ENCODE data around the gene ASB5.

DNA sequence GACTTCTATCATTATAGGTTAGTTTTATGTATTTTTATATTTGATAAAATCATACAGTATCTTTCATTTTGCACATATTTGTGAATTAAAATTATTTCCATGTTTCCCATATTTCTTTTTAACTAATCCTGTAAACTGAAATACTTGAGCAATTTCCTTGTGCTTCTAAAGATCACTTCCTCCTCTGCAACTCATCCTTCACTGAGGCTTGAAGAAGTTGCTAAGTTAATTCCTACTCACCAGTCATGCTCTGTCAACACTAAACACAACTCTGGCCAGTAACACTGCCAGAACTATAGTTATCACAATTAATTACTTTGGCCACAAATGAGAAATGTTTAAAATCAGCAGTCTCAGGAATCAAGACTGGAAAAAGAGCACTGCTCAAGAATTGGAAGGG is 80.4 kb downstream of the ASB5 start:
- no peak for TF ChIP-seq POLR2A (IDR thresholded peaks at IDR 0.05; ENCODE audit: low read length)
- TF ChIP-seq GATA1 (IDR thresholded peaks at IDR 0.05; ENCODE audit: low read depth, low read length), result no peak

Measured in erythroblast (primary cell).